Stimulated activated naive CD4-positive, alpha-beta T cell (primary cell): ENCODE results near the gene BCORL1.
A peak's percentile ranks its signal among the peaks of the same experiment; 100 is the strongest.

Experiments
- DNase-seq, 6 experiments: peaks; one replicate each; lab custom pipeline; 2025; lab: John Stamatoyannopoulos, UW

Gene BCORL1

GRCh38 chrX:130095249-130096030, 113.0 kb downstream of the BCORL1 start:
- no peak for DNase-seq

DNA sequence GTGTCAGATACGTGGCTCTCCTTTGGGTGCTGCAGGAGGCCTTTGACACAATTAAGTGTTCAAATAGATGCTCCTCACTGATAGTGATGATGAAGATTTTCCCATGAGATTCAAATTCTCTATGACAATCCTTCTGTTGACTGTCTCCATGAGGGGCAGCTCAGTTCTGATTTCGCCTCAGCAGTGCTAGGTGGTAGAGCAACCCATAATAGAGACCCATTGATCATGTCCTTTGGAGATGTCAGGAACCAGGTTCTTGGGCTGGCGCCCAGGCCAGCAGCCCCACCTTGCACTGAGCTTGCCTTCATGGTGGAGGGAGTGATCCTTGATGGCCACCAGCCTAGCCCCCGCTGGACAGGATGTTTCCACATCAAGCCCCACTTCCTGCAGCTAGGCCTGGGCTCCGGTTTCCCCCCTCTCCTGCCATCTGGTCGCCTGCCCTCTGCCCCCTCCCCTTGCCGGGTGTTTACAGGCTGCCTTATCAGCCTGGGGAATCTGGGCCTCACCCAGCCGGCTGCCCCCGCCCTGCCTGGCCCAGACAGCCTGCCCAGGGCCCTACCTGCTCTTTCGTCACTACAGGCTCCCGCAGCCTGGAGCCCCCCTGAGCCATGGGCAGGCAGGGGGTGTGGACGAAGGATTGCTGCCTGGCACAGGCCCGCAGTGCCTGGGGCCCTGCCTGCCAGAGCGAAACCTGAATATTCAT, 115.2 kb downstream of the BCORL1 start:
- peak in 3 of 6 experiments; percentile 28 to 38 (median 36) for DNase-seq

DNA sequence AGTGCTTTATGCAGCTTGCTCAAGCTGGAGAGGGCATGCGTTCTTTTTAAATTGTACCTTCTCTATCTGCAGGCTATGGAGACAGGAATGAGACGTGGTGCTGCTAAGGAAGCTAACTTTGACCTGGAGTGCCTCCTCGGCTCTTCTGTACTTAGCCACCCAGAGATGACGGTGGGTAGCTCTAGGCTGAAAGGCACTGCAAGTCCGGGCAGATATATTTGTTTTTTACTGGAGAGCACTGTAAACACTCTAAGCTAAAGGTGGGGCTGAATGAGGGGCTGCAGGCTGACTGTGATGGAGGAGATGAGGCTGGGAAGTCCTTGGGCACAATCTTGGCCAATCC, 115.7 kb downstream of the BCORL1 start:
- DNase-seq: no peak

GRCh38 chrX:130100180-130100579, 117.7 kb downstream of the BCORL1 start:
- DNase-seq: no peak

DNA sequence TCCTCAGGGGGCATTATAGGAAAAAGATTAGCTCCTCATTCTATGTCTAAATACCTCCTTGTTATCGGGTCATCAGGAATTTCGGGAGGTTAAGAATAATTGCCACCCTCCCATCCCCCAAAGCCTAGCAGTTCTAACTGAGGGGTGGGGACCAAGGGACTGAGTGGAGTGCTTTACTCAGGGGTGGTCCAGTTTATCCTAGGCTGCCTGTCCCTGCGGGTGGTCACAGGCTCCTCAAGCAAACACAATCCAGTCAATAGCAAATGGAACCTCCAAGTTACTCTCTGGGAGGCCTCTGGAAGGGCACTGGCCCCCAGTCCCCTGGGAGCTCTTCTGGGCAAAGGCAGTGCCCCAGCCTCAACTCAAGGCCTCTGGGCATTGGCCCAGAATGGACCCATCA, 121.2 kb downstream of the BCORL1 start:
- no peak for DNase-seq

GRCh38 chrX:130105244-130105643, 122.8 kb downstream of the BCORL1 start:
- DNase-seq: no peak

- DNase-seq: no peak
These were observed 123.6 kb downstream of the BCORL1 start for GRCh38 chrX:130106071-130106470.
